HG02798 (cell line): ENCODE measurements around the gene COL5A1.
"Not testable (repeated sequence)": the region's sequence is repeated elsewhere in the genome, so short reads cannot be mapped to it uniquely, and the experiment has no call there.

Source experiments
- ATAC-seq: cut with Tn5 transposase; IDR thresholded peaks from one replicate; pipeline ENCODE4 v1.9.1; 2021; ENCODE audit warnings: mild to moderate bottlenecking; ENCODE audit not compliant: unreplicated experiment, poor library complexity

COL5A1 gene

DNA sequence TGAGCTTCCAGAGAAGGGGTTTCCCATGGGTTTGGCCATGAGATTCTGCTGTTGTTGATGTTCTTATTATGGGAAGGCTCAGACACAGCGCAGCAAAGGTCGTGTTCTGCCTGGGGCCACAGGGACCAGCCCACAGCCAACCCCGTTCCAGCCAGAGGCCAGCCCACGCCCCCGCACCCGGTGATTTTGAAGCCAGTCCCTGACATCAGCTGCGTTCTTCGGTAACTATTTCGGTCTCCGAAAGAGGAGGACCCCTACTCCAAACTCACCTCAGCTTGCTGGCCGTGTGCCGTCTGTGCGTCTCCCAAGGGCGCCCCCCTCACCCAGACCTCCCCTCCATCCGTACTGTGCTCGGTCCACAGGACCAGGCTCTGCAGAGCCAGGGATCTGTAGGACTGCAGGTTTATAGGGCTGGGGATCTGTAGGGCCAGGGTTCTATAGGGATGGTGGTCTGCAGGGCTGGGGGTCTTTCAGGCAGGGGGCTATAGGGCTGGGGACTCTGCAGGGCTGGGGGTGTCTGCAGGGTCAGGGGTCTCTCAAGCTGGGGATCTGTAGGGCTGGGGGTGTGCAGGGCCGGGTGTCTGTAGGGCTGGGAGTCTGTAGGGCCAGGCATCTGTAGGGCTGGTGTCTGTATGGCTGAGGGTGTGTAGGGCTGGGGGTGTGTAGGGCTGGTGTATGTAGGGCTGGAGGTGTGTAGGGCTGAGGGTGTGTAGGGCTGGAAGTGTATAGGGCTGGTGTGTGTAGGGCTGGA lies 11.8 kb downstream of the COL5A1 start:
- no peak for ATAC-seq

DNA sequence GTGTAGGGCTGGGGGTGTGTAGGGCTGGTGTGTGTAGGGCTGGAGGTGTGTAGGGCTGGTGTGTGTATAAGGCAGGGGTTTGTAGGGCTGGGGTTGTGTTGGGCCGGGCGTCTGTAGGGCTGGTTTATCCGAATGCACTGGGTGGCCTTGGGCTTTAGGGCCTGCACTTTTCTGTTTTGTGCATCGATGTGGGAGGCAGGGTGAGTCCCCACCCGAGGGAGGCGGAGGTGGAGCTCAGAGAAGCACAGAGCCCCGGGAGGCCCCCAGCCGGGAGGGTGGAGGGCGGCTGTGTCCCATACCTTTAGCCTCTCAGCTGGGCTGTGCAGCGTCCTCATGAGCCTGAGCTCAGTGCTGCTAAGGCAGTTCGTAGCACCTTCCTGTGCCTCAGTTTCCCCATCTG lies 13.5 kb downstream of the COL5A1 start:
- no peak for ATAC-seq

DNA sequence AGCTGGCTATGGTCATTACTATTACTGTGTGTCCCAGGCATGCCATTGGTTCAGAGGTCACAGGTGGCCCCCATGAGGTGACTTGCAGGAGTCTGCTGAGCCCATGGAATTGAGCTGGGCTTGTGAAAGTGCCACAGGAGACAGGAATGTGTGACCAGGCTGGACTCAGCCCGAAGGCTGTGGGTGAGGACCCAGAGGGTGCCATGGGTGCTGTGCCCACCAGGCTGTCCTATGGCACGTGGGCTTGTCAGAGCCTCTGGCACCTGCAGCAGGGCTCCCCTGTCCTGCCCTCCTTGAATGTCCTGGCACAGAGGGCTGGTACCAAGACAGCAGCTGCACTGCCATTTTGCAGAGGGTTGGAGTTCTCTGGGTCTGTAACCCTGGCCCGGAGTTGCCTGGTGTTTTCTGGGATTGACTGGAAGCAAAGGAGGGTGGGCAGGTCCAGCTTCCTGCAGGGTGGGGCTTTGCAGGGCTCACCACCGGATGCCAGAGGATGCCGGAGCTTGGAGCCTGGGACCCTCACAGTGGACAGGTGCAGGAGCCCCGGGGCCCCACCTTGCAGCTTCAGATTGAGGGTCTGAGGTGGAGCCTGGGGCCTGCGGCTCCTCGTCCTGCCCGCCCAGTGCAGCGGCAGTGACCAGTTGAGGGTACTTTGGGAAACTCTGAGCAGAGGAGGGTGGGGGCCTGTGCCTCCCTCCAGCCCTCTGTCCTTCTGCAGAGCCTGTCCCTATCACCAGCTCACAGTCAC lies 14.2 kb downstream of the COL5A1 start:
- ATAC-seq: no peak

DNA sequence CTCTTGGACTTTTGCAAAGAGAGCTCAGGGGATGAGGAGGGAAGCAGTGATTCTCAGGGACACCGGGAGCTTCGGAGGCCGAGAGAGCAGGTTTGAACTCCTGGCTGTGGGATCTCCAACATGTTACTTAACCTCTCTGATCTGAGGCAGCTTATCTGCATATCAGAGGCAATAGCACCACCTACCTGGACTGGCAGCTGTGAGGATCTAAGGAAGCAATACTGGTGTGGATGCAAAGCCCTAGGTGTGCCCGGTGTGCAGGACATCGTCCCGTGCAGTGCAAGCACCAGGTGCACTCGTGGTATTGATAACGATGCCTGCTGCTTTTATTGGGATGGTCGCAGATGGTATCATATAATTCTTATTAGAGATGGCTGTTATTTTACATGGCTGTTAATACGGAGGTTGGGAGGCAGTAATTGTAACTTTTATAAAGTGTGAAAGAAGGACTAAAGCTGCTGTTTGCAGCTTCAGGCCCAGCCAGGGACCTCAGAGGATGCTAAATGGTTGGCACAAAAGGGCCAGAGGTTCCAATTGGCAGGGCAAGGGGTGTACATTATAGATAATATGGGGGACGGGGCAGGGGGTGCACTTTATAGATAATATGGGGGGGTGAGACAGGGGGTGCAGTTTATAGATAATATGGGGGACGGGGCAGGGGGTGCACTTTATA lies 14.9 kb downstream of the COL5A1 start:
- ATAC-seq: no peak

DNA sequence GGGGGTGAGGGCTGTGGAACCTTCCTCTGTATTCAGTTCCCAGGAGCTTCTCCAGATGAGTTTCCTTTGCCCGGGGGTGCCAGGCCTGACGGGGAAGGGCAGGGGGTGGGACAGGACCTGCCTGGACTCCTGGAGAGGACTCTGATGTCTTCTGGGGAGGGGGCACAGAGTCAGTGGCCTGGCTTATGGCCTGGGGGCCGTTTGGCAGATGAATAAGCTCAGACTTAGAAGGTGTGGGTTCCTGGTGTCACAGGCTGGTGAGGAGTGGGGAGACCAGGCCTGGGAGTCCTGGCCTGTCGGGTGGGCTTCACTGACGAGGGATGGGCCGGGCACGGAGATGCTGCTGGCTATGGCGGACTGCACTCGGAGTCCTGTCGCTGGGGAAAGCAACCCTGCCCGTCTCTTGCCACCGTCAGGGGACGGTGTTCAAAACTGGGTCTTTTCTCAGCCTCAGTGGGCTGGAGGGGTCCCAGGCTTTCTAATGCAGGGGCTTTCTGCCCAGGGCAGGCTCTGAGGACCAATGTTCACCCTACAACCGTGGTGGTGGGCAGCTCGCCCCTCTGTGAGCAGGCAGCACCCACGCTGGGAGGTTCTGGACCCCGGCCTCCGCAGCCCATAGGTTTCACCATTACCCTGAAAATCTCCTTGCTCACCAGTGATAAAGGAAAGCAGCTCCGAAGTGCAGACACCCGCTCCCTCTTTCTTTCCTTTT lies 16.2 kb downstream of the COL5A1 start:
- no peak for ATAC-seq

DNA sequence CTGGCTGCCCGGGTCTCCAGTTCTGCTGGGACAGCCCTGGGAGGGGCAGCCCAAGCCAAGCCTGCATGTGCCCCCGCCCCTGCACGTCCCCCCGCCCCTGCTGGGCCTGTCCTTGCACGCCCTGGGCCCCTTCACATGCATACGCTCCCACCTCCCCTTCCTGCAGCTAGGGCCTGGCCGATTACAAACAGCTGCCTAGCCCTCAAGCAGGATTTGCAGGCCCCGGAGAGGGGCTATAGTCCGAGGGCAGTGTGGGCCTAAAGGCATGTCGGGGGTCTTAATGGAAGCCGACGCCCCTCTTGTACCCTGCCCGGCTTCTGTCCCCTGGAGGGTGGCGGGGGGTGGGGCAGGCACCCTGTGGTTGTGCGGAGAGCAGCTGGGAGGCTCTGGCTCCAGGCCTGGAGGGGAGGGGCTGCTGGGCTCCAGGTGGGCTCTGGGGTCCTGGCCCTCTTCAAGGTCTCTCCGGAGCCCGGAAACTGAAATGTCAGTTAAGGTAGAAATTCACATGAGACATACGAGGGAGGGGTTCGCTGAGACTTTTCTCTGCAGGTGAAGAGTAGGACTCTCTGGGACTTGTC lies 16.9 kb downstream of the COL5A1 start:
- no peak for ATAC-seq

DNA sequence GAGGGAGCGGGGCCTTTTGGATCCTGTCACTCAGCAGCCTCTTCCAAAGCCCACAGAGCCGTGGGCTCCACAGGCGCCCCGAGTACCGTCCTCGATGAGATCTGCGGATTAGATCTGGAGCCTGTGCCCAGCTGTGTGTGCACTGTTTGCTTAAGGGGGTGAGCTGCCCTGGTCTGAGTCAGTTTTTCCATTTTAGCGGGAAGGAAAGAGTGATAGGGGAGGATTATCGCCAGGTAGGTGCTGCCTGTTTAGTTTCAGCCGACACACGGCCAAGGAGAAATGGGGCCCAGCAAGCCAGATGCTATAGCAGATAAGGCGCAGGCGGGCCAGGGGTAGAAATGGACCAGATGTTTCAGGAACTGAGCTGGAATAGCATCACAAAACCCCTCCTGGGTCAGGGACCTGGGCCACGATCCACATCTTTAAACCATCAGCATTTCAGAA lies 18.1 kb downstream of the COL5A1 start:
- ATAC-seq: no peak

DNA sequence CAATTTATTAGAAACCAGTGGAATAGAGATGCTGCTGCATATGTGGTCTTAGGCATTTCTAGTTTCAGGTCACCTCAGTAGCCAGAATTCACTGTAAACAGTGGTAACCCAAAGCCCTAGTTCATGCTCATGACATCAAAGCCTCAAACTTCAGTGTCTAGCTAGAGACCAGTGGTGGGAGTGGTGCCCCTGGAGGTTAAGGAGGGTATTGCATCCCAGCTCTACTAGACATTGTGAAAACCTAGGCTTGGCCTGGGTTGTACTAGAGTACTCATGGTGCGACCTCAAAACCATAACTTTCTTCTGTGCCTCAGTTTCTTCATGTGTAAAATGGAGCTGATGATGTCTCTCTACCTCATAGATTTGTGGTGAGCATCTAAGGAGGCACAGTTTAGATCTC lies 18.8 kb downstream of the COL5A1 start:
- no peak for ATAC-seq

DNA sequence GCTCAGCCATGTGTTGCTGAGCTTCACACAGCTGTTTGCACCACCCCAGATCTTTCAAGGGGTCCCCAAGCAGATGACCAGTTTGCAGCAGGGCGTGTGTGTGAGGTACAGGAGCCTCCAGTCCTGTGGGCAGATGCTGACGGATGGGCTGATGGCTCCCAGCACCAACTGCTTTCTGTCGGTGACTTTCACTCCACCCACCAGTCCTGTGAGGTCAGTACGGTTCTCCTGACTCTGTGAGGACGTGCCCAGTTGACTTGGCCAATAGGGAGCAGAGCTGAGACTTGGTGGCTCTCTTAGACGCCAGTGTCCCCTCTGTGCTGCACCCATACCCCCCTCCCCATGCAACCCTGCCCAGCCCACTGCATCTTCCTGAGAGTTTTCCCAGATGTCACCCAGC lies 19.7 kb downstream of the COL5A1 start:
- ATAC-seq: no peak

DNA sequence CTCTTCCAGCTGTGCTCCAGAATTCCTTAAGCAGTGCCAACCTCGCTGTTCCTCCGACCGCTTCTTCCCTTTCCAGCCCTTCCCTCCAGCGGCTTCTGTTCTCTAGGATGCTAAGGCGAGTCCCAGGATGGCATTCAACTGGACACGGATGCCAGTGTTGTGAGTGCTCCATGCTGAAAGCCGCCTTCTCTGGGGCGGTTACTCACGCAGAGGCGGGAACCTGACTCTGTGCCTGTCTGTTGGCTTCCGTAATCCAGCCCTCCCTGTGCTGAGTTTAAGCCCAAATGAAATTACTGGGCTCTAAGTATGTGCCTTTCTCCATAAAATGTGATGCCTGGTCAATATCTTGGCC lies 20.2 kb downstream of the COL5A1 start:
- no peak for ATAC-seq

DNA sequence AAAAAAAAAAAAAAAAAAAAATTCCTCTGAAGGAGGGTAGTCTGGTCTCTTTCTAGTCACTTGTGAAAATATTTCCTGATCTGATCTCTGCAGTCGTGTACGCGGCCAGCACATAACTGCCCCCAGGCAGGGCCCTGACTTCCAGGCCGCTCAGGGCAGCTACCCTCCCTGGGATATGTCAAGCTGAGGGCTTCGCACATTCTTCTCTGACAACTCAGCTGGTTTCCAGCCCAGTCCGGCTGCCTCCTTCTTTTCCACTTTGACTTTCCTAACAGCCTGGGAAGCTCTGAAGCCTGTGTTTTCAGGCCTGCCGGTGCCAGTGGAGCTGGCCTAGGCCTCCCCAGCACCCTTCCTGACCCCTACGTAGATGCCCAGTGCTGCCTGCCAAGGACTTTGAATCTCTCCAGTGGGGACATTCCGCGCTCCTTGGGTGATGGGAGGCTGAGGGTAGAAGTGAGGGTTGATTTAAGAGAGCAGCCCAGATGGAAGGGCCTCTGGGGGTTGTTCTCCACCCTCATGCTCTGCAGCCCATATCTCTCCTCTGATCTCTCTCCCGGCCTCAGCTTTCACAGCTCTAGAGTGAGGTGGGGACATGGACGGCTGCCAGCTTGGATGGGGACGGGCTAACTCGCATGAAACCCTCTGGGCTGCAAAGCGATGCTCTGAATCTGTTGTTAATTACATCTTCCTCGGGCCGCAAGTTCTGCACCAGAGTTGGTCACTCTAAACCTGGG lies 20.7 kb downstream of the COL5A1 start:
- no peak for ATAC-seq

DNA sequence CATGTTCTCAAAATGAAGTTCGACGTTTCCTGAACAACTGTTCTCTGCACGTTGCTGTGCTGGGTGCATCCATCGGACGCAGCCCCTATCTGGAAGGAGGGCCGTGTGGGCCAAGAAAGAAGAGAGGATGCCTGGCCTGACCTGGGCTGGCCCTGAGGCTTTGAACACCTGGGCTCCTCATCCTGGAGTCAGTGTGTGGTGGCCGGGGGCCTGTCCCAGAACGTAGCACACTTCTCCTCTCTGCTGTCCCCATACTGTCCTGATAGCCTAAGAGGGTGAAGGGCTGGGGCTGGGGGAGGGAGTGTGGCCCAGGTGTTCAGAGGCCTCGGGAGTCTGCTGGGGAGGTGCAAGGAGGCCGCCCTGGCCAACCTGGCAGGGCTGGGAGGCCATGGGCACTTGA lies 21.5 kb downstream of the COL5A1 start:
- ATAC-seq: no peak

DNA sequence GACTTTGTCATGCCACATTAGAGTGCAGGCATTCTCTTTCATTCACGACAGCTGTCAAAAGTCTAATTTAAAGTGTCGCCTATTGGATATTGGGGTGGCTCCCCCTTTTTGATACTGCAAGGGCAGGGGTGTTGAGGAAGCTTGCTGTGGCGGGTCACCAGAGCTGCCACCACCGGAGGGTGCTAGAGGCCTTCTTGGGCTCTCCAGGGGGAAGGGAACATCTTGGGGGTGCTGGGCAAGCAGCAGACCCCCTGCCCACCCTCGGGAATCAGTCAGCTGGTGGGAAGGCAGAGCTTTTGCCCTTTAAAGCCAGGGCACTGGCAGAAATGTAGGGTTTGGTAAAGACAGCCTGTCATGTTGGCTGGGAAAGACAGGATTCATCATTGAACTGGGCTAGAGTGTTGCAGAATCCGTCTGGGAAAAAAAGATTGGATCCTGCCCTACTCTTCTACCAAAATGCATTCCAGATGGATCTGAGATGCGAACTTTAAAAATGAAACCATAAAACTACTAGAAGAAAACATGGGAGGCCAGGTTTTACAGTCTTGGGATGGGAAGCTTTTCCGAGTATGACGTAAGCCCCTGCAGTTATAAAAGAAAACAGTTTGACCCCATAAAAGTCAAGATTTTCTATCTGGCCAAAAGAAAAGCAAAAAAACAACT lies 22.3 kb downstream of the COL5A1 start:
- ATAC-seq: no peak

DNA sequence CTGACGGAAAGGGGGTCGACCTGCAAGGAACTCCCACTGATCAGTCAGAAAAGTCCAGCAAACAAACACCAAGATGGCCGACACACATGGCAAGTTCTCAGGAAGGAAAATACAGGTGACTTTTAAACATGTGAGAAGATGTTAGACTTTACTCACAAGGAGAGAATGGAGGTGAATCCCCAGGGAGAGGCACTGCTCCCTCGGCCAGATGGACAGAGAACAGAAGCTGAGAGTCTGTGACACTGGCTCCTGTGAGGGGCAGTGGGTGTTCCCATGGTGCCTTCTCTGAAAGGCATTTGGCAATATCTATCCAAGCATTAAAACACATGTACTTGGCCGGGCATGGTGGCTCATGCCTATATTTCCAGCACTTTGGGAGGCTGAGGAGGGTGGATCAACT lies 22.8 kb downstream of the COL5A1 start:
- ATAC-seq: no peak

DNA sequence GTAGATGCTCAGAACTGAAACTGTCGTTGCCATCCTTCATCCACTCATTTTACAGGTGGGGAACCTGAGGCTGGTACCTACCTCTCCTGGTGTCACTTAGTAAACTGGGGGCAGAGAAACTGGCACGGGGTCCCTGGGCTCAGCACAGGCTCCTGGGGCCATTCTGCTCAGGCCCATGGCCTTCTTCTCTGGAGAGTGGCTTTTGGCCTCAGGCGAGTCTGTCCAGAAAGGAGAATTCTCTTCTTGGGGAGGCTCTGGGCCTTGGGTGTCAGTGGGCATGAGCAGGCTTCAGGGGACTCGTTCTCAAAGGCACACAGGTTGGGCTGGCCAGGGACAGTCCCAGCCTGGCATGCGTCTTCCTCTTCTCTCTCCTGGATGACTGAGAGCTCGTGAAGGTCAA lies 24.6 kb downstream of the COL5A1 start:
- no peak for ATAC-seq

DNA sequence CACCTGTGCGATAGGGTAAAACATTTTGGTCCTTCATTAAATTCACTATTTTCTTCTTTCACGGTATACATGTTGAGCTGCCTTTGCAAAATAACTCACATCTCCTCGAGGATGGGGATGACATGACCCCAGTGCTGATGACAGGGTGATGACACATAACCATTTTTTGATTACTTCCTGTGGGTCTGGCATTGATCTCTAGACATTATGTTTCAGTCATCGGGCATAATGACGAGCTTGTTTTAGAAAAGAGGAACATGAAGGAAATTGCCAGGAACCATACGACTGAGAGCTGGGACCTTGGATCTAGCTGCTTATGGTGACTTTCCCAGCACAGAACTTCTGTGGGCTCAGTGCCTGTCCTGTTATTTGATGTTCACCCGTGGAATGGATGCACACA lies 25.2 kb downstream of the COL5A1 start:
- no peak for ATAC-seq

DNA sequence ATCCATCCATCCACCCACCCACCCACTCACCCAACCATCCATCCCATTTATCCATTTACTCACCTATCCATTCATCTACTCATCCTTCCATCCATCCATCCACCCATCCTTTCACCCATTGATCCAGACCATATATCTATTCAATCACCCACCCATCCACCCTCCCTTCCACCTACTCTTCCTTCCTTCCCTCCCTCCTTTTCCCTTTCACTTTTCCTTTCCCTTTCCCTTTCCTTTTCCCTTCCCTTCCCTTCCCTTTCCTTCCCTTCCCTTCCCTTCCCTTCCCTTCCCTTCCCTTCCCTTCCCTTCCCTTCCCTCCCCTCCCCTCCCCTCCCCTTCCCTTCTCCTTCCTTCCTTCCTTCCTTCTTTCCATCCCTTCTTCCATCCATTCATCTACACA lies 27.4 kb downstream of the COL5A1 start:
- ATAC-seq: not testable (repeated sequence)

DNA sequence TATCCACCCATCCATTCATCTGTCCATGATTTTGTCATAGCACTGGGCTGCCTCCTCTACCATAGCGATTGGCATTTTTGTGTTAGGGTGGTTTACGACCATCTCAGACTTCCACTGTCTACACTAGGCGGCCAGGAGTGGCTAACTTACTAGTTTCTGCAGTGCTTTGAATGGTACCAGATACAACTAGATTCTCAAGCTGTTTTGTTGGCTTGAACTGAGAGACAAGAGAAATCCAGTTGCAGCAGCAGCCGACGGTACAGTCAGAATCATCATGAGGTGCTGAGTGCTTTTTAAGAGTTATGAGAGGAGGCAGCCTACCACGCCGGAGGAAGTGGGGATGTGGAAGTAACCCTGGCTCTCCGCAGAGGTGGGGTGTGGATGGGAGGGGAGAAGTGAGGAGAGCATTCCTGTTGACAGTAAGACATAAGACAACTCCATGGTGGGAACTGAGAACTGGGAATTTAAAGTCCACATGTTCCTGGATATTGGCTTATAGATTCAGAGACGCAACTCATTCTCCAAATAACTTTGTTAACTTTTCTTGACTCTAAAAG lies 27.9 kb downstream of the COL5A1 start:
- no peak for ATAC-seq

DNA sequence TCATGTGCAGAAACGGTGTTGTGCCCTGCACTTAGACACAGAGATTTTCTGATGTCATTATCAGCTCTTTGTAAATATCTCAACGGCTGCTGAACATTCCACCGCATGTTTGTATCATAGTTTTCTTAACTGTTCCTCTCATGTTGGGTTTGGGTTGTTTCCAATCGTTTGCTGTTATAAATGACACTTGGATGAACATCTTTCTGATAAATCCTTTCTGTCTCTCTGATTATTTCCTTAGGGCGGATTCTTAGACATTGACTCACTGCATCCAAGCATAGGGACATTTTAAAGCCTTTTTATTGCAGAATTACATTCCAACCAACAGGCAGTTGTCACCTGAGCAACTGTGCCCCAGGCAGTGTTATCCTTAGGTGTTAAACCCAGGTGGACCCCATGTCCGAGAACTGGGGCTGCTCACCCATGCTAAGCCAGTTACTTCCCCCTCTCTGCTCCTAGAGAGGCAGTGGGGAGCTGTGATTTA lies 28.5 kb downstream of the COL5A1 start:
- no peak for ATAC-seq
